HepG2 (cell line): ENCODE measurements around the gene OTULINL.

Source experiments
- ESRRA ChIP-seq: sonication (generic); formaldehyde crosslinking; IDR thresholded peaks from 2 replicates; pipeline ENCODE4 v1.5.1; 2020; ENCODE audit warnings: mild to moderate bottlenecking, low read depth, missing genetic modification reagents
- IKZF1 ChIP-seq: fragments of 450-650 bp; IDR thresholded peaks from 2 replicates; pipeline ENCODE4 v1.7.1; 2016
- NRL ChIP-seq: sonication (generic); formaldehyde crosslinking; IDR thresholded peaks from 2 replicates; pipeline ENCODE4 v1.5.0; 2020; ENCODE audit warnings: missing genetic modification reagents, mild to moderate bottlenecking, moderate library complexity, borderline replicate concordance
- RFX1 ChIP-seq: fragments of 450-650 bp; IDR thresholded peaks from 2 replicates; pipeline ENCODE4 v1.6.1; 2017
- WIZ ChIP-seq: sonication (generic); formaldehyde crosslinking; IDR thresholded peaks from 2 replicates; pipeline ENCODE4 v1.5.1; 2020; ENCODE audit warnings: mild to moderate bottlenecking, missing genetic modification reagents
- ZNF274 ChIP-seq: sonication (generic); formaldehyde crosslinking; IDR thresholded peaks from 2 replicates; pipeline ENCODE4 v1.5.1; 2020; ENCODE audit warnings: mild to moderate bottlenecking, missing genetic modification reagents
- TF ChIP-seq, protein P1 (sequence below): IDR thresholded peaks from 2 replicates; pipeline ENCODE4 v1.6.1; 2012; ENCODE audit warnings: inconsistent platforms
- TF ChIP-seq, protein P2 (sequence below), 2 experiments: IDR thresholded peaks; 2 replicates each; pipeline ENCODE4 v1.6.1; 2011 to 2012; ENCODE audit warnings: low read length in 2 of 2, borderline replicate concordance in 1 of 2, low read depth in 1 of 2, mild to moderate bottlenecking in 1 of 2, moderate library complexity in 1 of 2

DNA sequence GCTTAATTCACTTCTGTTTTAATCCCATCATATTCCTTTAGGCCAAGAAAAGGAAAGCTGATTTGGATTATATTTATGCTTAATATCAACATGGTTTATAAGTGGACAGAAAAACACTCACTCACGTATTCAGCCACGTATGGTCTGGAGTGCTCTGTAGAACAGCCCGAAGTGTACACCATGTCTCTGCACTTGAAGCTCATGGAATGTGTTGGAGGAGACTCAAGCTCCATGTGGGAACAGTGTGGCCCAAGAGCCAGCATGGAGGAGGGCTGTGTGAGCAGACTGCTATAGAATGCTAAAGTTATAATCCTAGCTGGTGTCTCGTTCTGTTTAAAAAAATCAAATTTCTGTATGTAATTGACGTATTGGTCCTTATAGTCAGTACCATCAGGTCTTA lies 32.9 kb downstream of the OTULINL start:
- no peak for TF ChIP-seq NRL (CRISPR knock-in tag)
- no peak for TF ChIP-seq IKZF1
- TF ChIP-seq ZNF274 (CRISPR knock-in tag): no peak
- no peak for TF ChIP-seq RFX1
- TF ChIP-seq, protein P1, sequence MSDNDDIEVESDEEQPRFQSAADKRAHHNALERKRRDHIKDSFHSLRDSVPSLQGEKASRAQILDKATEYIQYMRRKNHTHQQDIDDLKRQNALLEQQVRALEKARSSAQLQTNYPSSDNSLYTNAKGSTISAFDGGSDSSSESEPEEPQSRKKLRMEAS: no peak
- TF ChIP-seq, protein P2, sequence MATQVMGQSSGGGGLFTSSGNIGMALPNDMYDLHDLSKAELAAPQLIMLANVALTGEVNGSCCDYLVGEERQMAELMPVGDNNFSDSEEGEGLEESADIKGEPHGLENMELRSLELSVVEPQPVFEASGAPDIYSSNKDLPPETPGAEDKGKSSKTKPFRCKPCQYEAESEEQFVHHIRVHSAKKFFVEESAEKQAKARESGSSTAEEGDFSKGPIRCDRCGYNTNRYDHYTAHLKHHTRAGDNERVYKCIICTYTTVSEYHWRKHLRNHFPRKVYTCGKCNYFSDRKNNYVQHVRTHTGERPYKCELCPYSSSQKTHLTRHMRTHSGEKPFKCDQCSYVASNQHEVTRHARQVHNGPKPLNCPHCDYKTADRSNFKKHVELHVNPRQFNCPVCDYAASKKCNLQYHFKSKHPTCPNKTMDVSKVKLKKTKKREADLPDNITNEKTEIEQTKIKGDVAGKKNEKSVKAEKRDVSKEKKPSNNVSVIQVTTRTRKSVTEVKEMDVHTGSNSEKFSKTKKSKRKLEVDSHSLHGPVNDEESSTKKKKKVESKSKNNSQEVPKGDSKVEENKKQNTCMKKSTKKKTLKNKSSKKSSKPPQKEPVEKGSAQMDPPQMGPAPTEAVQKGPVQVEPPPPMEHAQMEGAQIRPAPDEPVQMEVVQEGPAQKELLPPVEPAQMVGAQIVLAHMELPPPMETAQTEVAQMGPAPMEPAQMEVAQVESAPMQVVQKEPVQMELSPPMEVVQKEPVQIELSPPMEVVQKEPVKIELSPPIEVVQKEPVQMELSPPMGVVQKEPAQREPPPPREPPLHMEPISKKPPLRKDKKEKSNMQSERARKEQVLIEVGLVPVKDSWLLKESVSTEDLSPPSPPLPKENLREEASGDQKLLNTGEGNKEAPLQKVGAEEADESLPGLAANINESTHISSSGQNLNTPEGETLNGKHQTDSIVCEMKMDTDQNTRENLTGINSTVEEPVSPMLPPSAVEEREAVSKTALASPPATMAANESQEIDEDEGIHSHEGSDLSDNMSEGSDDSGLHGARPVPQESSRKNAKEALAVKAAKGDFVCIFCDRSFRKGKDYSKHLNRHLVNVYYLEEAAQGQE (IDR thresholded peaks at IDR 0.05; ENCODE audit: borderline replicate concordance in 1 of 2, low read depth in 1 of 2, low read length in 2 of 2): no peak
- no peak for TF ChIP-seq ESRRA (CRISPR knock-in tag)
- no peak for TF ChIP-seq WIZ (CRISPR knock-in tag)
